ENCODE data around the gene PLCH2.

PLCH2 gene

GRCh38 chr1:2480236-2480985, 4.3 kb downstream of the PLCH2 start:
- DNase-seq = no peak

- no peak for DNase-seq
These were observed 4.9 kb downstream of the PLCH2 start for GRCh38 chr1:2480986-2481364.

GRCh38 chr1:2481885-2482284, 5.8 kb downstream of the PLCH2 start:
- no peak for DNase-seq

GRCh38 chr1:2482588-2482987, 6.5 kb downstream of the PLCH2 start:
- DNase-seq = no peak

- no peak for DNase-seq
These were observed 6.9 kb downstream of the PLCH2 start for GRCh38 chr1:2483026-2483425.

GRCh38 chr1:2483970-2484369, 7.9 kb downstream of the PLCH2 start:
- no peak for DNase-seq

GRCh38 chr1:2486041-2486440, 10.0 kb downstream of the PLCH2 start:
- DNase-seq = no peak

- DNase-seq = no peak
These were observed 10.5 kb downstream of the PLCH2 start for GRCh38 chr1:2486558-2486957.

- DNase-seq = no peak
These were observed 12.6 kb downstream of the PLCH2 start for GRCh38 chr1:2488688-2489087.

- DNase-seq = no peak
These were observed 13.5 kb downstream of the PLCH2 start for GRCh38 chr1:2489615-2490014.

- DNase-seq = no peak
These were observed 16.0 kb downstream of the PLCH2 start for GRCh38 chr1:2492091-2492490.

GRCh38 chr1:2493218-2493617, 17.1 kb downstream of the PLCH2 start:
- no peak for DNase-seq

GRCh38 chr1:2493691-2494322, 17.7 kb downstream of the PLCH2 start:
- DNase-seq = no peak

GRCh38 chr1:2494323-2494693, 18.2 kb downstream of the PLCH2 start:
- no peak for DNase-seq

- DNase-seq = no peak
These were observed 18.9 kb downstream of the PLCH2 start for GRCh38 chr1:2495026-2495425.

GRCh38 chr1:2495546-2495945, 19.5 kb downstream of the PLCH2 start:
- DNase-seq = no peak

- no peak for DNase-seq
These were observed 20.1 kb downstream of the PLCH2 start for GRCh38 chr1:2496087-2496622.

- no peak for DNase-seq
These were observed 20.7 kb downstream of the PLCH2 start for GRCh38 chr1:2496746-2497145.

- DNase-seq = no peak
These were observed 21.8 kb downstream of the PLCH2 start for GRCh38 chr1:2497891-2498290.

- no peak for DNase-seq
These were observed 22.6 kb downstream of the PLCH2 start for GRCh38 chr1:2498648-2499047.

- DNase-seq = no peak
These were observed 23.2 kb downstream of the PLCH2 start for GRCh38 chr1:2499260-2499659.

- DNase-seq = no peak
These were observed 24.0 kb downstream of the PLCH2 start for GRCh38 chr1:2499986-2500596.

- no peak for DNase-seq
These were observed 25.1 kb downstream of the PLCH2 start for GRCh38 chr1:2501041-2501819.
